Colonic mucosa (tissue), 4 donors: ENCODE results near the gene WNK2. TPM values are rescaled to one million over a fixed set of nuclear protein-coding genes. Genes with fewer than 3 reads are reported as not detected.
A peak's percentile ranks its signal among the peaks of the same experiment; 100 is the strongest.

ENCODE experiments used
- DNase-seq: peaks from one replicate; pipeline ENCODE4 v3.0.0-alpha.2; 2020
- H3K27ac ChIP-seq: fragments of 200-600 bp; one replicate; pipeline ENCODE4 v1.8.0; 2021
- H3K27me3 ChIP-seq: fragments of 200-600 bp; one replicate; pipeline ENCODE4 v1.8.0; 2021
- H3K36me3 ChIP-seq: fragments of 200-600 bp; one replicate; pipeline ENCODE4 v1.8.0; 2021
- H3K4me1 ChIP-seq: fragments of 200-600 bp; one replicate; pipeline ENCODE4 v1.8.0; 2021; ENCODE audit warnings: mild to moderate bottlenecking
- H3K4me3 ChIP-seq: fragments of 200-600 bp; one replicate; pipeline ENCODE4 v1.8.0; 2021
- H3K9ac ChIP-seq, 2 donors: one replicate each; pipeline ENCODE4 v1.7.0; 2013; ENCODE audit warnings: control low read depth in 2 of 2, low read depth in 2 of 2, low read length in 2 of 2
- H3K9me3 ChIP-seq: fragments of 200-600 bp; one replicate; pipeline ENCODE4 v1.8.0; 2021
- CTCF ChIP-seq: fragments of 200-600 bp; IDR thresholded peaks from one replicate; pipeline ENCODE4 v1.8.0; 2022; ENCODE audit warnings: antibody characterized with exemption, mild to moderate bottlenecking
- intact Hi-C: fragments of 100-400 bp; cut with DNase I; formaldehyde crosslinking; loops from one replicate; pipeline ENCODE4 v1.14.1; 2022
- total RNA-seq, 2 donors: library from RNA; stranded (reverse); fragmentation: NEBNext Ultra II Directional in 1 of 2; extraction: Animal tissue kit (Norgen Biotek cat#: 25700) in 1 of 2; gene quantifications; one replicate each; pipeline ENCODE4 v1.2.1, GENCODE V29; 2021
- donor health status: healthy.
- donor health status: DM: no; HTN: no; CAD: no.
- donor health status: DM: no; HTN: no; CAD: no.

WNK2 gene
- total RNA-seq, 2 donors from 2014 or later: 161 to 238 TPM

- Histone ChIP-seq H3K27me3 (no peaks in the 10 kb centered on the region), H3K4me3 (no peak overlapping the region), H3K4me1 (no peaks in the 10 kb centered on the region), H3K9me3 (no peaks in the 10 kb centered on the region), H3K9ac (no peak overlapping the region), H3K36me3 (no peaks in the 10 kb centered on the region), H3K27ac (no peak overlapping the region)
- intact Hi-C loops: no loop called here
- peak; percentile 6 for DNase-seq
- no peak for TF ChIP-seq CTCF
These were observed 72.3 kb downstream of the WNK2 start for GRCh38 chr9:93255994-93256877.

- H3K27me3 ChIP-seq: no peaks in the 10 kb centered on the region
- no peaks in the 10 kb centered on the region for H3K9me3 ChIP-seq
- H3K36me3 ChIP-seq: no peaks in the 10 kb centered on the region
- no peak overlapping the region for H3K4me3 ChIP-seq
- peak overlapping the region in 1 of 2 donors; percentile 12 for H3K9ac ChIP-seq
- H3K27ac ChIP-seq: no peak overlapping the region
- no peaks in the 10 kb centered on the region for H3K4me1 ChIP-seq
- TF ChIP-seq CTCF: no peak
- peak; percentile 15 for DNase-seq
- intact Hi-C loops: no loop called here
These were observed 73.2 kb downstream of the WNK2 start for GRCh38 chr9:93256878-93257807.

- TF ChIP-seq CTCF: no peak
- Histone ChIP-seq H3K4me1 (no peaks in the 10 kb centered on the region), H3K4me3 (no peak overlapping the region), H3K27ac (no peak overlapping the region), H3K9ac (no peak overlapping the region), H3K36me3 (no peaks in the 10 kb centered on the region), H3K27me3 (no peaks in the 10 kb centered on the region), H3K9me3 (no peaks in the 10 kb centered on the region)
- DNase-seq: peak; percentile 12
- intact Hi-C loops: no loop called here
These were observed 73.9 kb downstream of the WNK2 start for GRCh38 chr9:93257808-93258331.

- intact Hi-C loops: no loop called here
- Histone ChIP-seq H3K4me1 (no peaks in the 10 kb centered on the region), H3K27ac (no peak overlapping the region), H3K27me3 (no peaks in the 10 kb centered on the region), H3K4me3 (no peak overlapping the region), H3K36me3 (no peaks in the 10 kb centered on the region), H3K9ac (no peak overlapping the region), H3K9me3 (no peaks in the 10 kb centered on the region)
- DNase-seq: peak; percentile 15
- TF ChIP-seq CTCF: no peak
These were observed 74.5 kb downstream of the WNK2 start for GRCh38 chr9:93258419-93258817.

- intact Hi-C loops: no loop called here
- DNase-seq: peak; percentile 16
These were observed 75.0 kb downstream of the WNK2 start for GRCh38 chr9:93258818-93259489.

More at GRCh38 chr9:93258818-93259489, 75.0 kb downstream of the WNK2 start:
- Histone ChIP-seq H3K9me3 (no peaks in the 10 kb centered on the region), H3K27me3 (no peaks in the 10 kb centered on the region), H3K36me3 (no peaks in the 10 kb centered on the region), H3K27ac (no peak overlapping the region), H3K9ac (no peak overlapping the region), H3K4me3 (no peak overlapping the region), H3K4me1 (no peaks in the 10 kb centered on the region)
- TF ChIP-seq CTCF: no peak
